Caco-2 (cell line): ENCODE results near the gene INHBC. TPM values are rescaled to one million over a fixed set of nuclear protein-coding genes. Genes with fewer than 3 reads are reported as not detected.

ENCODE experiments used
- BruUV-seq: library from RNA; stranded (reverse); fragments of 400-500 nt; replicated peaks from 2 replicates; lab custom pipeline; 2021; lab: Mats Ljungman, UMichigan
- CTCF ChIA-PET: fragments of 300-600 bp; sonication (Branson Sonifier 250); formaldehyde crosslinking; loops from one replicate; lab custom pipeline; 2022; ENCODE audit warnings: antibody characterized with exemption; lab: Charles Lee
- POLR2A ChIA-PET: fragments of 300-600 bp; sonication (Branson Sonifier 250); formaldehyde crosslinking; loops from one replicate; lab custom pipeline; 2022; ENCODE audit warnings: antibody characterized with exemption; lab: Charles Lee
- DNase-seq, 2 experiments: peaks; one replicate each; pipeline versions ENCODE4 v3.0.0 to v3.0.0-alpha.2; 2020 to 2022
- H3K27me3 ChIP-seq: replicated peaks from 2 replicates; pipeline ENCODE4 v1.6.0; 2011; ENCODE audit warnings: low read length; ENCODE audit not compliant: control insufficient read depth, insufficient read depth
- H3K36me3 ChIP-seq: 2 replicates; pipeline ENCODE4 v1.5.1; 2011; ENCODE audit warnings: low read length; ENCODE audit not compliant: control insufficient read depth, insufficient read depth
- H3K4me1 ChIP-seq: fragments of 250-450 bp; sonication (Bioruptor Pico); 2 replicates; pipeline ENCODE4 v1.5.1; 2020; ENCODE audit warnings: mild to moderate bottlenecking
- H3K4me3 ChIP-seq: 2 replicates; pipeline ENCODE4 v1.5.1; 2011; ENCODE audit warnings: low read depth, mild to moderate bottlenecking, control low read depth, low read length
- H3K9me3 ChIP-seq: fragments of 250-450 bp; sonication (Bioruptor Pico); 2 replicates; pipeline ENCODE4 v1.5.1; 2020; ENCODE audit warnings: mild to moderate bottlenecking, moderate library complexity
- H3K27ac Mint-ChIP-seq: one replicate; pipeline ENCODE4 v1.8.0; 2022; ENCODE audit warnings: mixed read lengths; ENCODE audit not compliant: unreplicated experiment
- H3K27me3 Mint-ChIP-seq: one replicate; pipeline ENCODE4 v1.8.0; 2022; ENCODE audit warnings: mixed read lengths; ENCODE audit not compliant: insufficient read depth, unreplicated experiment
- H3K36me3 Mint-ChIP-seq: one replicate; pipeline ENCODE4 v1.8.0; 2022; ENCODE audit warnings: mild to moderate bottlenecking, mixed read lengths; ENCODE audit not compliant: insufficient read depth, unreplicated experiment
- H3K4me1 Mint-ChIP-seq: one replicate; pipeline ENCODE4 v1.8.0; 2022; ENCODE audit warnings: low read depth, mixed read lengths; ENCODE audit not compliant: unreplicated experiment
- H3K4me3 Mint-ChIP-seq: one replicate; pipeline ENCODE4 v1.8.0; 2022; ENCODE audit warnings: mild to moderate bottlenecking, moderate library complexity, mixed read lengths; ENCODE audit not compliant: unreplicated experiment
- H3K9me3 Mint-ChIP-seq: one replicate; pipeline ENCODE4 v1.8.0; 2022; ENCODE audit warnings: mixed read lengths; ENCODE audit not compliant: unreplicated experiment
- intact Hi-C: fragments of 100-400 bp; cut with micrococcal nuclease; formaldehyde crosslinking; loops from one replicate; pipeline ENCODE4 v1.10.0; 2022; ENCODE audit not compliant: unreplicated experiment
- total RNA-seq: library from RNA; stranded (reverse); gene quantifications from 2 replicates; pipeline ENCODE4 v1.2.3, GENCODE V29; 2022
- TF ChIP-seq, protein P1 (sequence below), 2 experiments: fragments of 200-600 bp in 1 of 2; IDR thresholded peaks; 1 replicate in 1 of 2; 2 replicates in 1 of 2; pipeline versions ENCODE4 v1.5.1 to v1.8.0; 2011 to 2022; ENCODE audit warnings: antibody characterized with exemption in 1 of 2, control low read depth in 1 of 2, inconsistent platforms in 1 of 2, low read depth in 1 of 2, low read length in 1 of 2, mild to moderate bottlenecking in 1 of 2, moderate library complexity in 1 of 2; ENCODE audit not compliant: insufficient read depth in 1 of 2, severe bottlenecking in 1 of 2, unreplicated experiment in 1 of 2

The INHBC gene
- total RNA-seq, 1 experiment from 2014 or later: not detected

DNA sequence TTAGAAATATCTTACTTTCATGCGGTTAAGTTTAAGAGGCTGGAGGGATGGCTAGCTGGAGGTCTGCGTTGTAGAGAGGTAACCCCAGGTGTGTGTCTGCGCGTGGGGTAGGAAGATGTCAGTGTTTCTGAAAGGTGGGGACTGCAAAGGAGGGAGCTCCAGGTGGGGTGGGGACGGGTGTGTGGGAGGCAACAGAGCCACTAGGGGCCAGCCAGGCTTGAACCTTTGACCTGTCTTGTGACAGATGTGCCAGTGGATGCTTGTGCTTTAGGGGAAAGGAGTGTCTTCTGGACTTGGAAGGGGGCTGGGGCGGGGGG lies 25.8 kb downstream of the INHBC start:
- Mint-ChIP-seq H3K4me1 (peaks cover 29% of the 10 kb centered on the region), H3K4me3 (peak overlapping the region; percentile 81), H3K27me3 (peaks cover 9% of the 10 kb centered on the region), H3K36me3 (peaks cover 7% of the 10 kb centered on the region), H3K9me3 (no peaks in the 10 kb centered on the region), H3K27ac (no peak overlapping the region)
- Histone ChIP-seq H3K9me3 (no peaks in the 10 kb centered on the region), H3K4me3 (peak overlapping the region; percentile 8; the same call in 1 of the 2 replicates), H3K4me1 (peaks cover 14% of the 10 kb centered on the region), H3K27me3 (no peaks in the 10 kb centered on the region), H3K36me3 (no peaks in the 10 kb centered on the region)
- intact Hi-C loops: no loop called here
- BruUV-seq: no TSS peak
- POLR2A ChIA-PET: interaction anchor here (0.5 kb wide), 1 partner anchor 38 kb away, joined by 5 read pairs; no protein-coding TSS in a partner anchor
- CTCF ChIA-PET: no interaction called here
- no peak for DNase-seq
- TF ChIP-seq, protein P1, sequence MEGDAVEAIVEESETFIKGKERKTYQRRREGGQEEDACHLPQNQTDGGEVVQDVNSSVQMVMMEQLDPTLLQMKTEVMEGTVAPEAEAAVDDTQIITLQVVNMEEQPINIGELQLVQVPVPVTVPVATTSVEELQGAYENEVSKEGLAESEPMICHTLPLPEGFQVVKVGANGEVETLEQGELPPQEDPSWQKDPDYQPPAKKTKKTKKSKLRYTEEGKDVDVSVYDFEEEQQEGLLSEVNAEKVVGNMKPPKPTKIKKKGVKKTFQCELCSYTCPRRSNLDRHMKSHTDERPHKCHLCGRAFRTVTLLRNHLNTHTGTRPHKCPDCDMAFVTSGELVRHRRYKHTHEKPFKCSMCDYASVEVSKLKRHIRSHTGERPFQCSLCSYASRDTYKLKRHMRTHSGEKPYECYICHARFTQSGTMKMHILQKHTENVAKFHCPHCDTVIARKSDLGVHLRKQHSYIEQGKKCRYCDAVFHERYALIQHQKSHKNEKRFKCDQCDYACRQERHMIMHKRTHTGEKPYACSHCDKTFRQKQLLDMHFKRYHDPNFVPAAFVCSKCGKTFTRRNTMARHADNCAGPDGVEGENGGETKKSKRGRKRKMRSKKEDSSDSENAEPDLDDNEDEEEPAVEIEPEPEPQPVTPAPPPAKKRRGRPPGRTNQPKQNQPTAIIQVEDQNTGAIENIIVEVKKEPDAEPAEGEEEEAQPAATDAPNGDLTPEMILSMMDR (IDR thresholded peaks at IDR 0.05; ENCODE audit: insufficient read depth in 1 of 2, low read depth in 1 of 2, low read length in 1 of 2, severe bottlenecking in 1 of 2, unreplicated experiment in 1 of 2): no peak

- H3K9me3 ChIP-seq: no peaks in the 10 kb centered on the region
- TF ChIP-seq, protein P1 (IDR thresholded peaks at IDR 0.05; ENCODE audit: insufficient read depth in 1 of 2, low read depth in 1 of 2, low read length in 1 of 2, severe bottlenecking in 1 of 2, unreplicated experiment in 1 of 2): no peak
- DNase-seq: no peak
- peak overlapping the region; percentile 43 for H3K4me3 ChIP-seq
- H3K4me3 Mint-ChIP-seq: peak overlapping the region; percentile 81
- no peaks in the 10 kb centered on the region for H3K27me3 ChIP-seq
- BruUV-seq: no TSS peak
- no peaks in the 10 kb centered on the region for H3K9me3 Mint-ChIP-seq
- H3K36me3 Mint-ChIP-seq: peaks cover 4% of the 10 kb centered on the region
- peaks cover 11% of the 10 kb centered on the region for H3K27me3 Mint-ChIP-seq
- CTCF ChIA-PET: interaction anchor here (0.6 kb wide), 1 partner anchor 780 kb away, joined by 5 read pairs; no protein-coding TSS in a partner anchor
- intact Hi-C loops: no loop called here
- POLR2A ChIA-PET: interaction anchor here (0.5 kb wide), 1 partner anchor 38 kb away, joined by 5 read pairs; no protein-coding TSS in a partner anchor
- no peaks in the 10 kb centered on the region for H3K36me3 ChIP-seq
- peaks cover 25% of the 10 kb centered on the region for H3K4me1 Mint-ChIP-seq
- H3K4me1 ChIP-seq: peaks cover 10% of the 10 kb centered on the region
- H3K27ac Mint-ChIP-seq: no peak overlapping the region
These were observed 26.3 kb downstream of the INHBC start for GRCh38 chr12:57460841-57461275.

GRCh38 chr12:57461276-57461916 lies 26.8 kb downstream of the INHBC start:
- Histone ChIP-seq H3K36me3 (no peaks in the 10 kb centered on the region), H3K9me3 (no peaks in the 10 kb centered on the region), H3K4me3 (peak overlapping the region; percentile 43), H3K4me1 (peaks cover 10% of the 10 kb centered on the region), H3K27me3 (no peaks in the 10 kb centered on the region)
- DNase-seq: no peak
- peaks cover 13% of the 10 kb centered on the region for H3K27me3 Mint-ChIP-seq
- H3K9me3 Mint-ChIP-seq: no peaks in the 10 kb centered on the region
- BruUV-seq: no TSS peak
- H3K4me3 Mint-ChIP-seq: peak overlapping the region; percentile 81
- POLR2A ChIA-PET: no interaction called here
- peaks cover 20% of the 10 kb centered on the region for H3K4me1 Mint-ChIP-seq
- no peak overlapping the region for H3K27ac Mint-ChIP-seq
- TF ChIP-seq, protein P1 (IDR thresholded peaks at IDR 0.05; ENCODE audit: insufficient read depth in 1 of 2, low read depth in 1 of 2, low read length in 1 of 2, severe bottlenecking in 1 of 2, unreplicated experiment in 1 of 2): no peak
- CTCF ChIA-PET: interaction anchor here (0.6 to 1.2 kb wide), 3 partner anchors 9 to 781 kb away, joined by 3 to 5 read pairs (median 5); no protein-coding TSS in a partner anchor
- no peaks in the 10 kb centered on the region for H3K36me3 Mint-ChIP-seq
- intact Hi-C loops: no loop called here
